Measurements from ENCODE around the gene FKBP5.

GRCh38 chr6:35629876-35630378, 58.8 kb downstream of the FKBP5 start:
- TF ChIP-seq POLR2A (IDR thresholded peaks at IDR 0.05; ENCODE audit: low read length) (no peak), GATA1 (IDR thresholded peaks at IDR 0.05; ENCODE audit: low read depth, low read length) (no peak)
